Body of pancreas (tissue), 4 donors: Measurements from ENCODE around the gene MIB2.
"Not testable (repeated sequence)": the region's sequence is repeated elsewhere in the genome, so short reads cannot be mapped to it uniquely, and the experiment has no call there.

Source experiments
- POLR2A ChIP-seq, 3 donors: fragments of 450-650 bp; IDR thresholded peaks; one replicate each; pipeline ENCODE4 v1.6.1; 2016; ENCODE audit warnings: antibody characterized with exemption in 3 of 3, mild to moderate bottlenecking in 2 of 3
- TF ChIP-seq, protein P1 (sequence below), 7 experiments: fragments of 450-650 bp in 4 of 7; fragments of 200-600 bp in 3 of 7; sonication (generic) in 3 of 7; IDR thresholded peaks; one replicate each; pipeline ENCODE4 v1.5.1; 2016 to 2019; ENCODE audit warnings: antibody characterized with exemption in 7 of 7

DNA sequence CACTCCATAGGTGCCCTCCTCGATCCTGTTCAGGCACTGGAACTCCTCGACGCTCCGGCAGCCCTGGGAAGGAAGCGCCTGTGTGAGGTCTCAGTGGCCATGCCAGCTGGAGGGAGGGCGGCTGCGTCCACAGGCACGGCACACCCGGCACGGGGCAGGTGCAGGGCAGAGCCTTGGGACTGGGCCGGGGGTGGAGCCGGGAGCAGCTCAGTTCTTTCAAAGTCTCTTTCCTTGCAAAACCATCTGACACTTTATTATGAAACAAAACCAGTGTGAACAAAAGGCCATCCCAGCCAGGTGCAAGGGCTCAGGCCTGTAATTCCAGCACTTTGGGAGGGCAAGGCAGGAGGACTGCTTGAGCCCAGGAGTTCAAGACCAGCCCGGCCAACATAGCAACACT, 23.2 kb downstream of the MIB2 start:
- TF ChIP-seq, protein P1, sequence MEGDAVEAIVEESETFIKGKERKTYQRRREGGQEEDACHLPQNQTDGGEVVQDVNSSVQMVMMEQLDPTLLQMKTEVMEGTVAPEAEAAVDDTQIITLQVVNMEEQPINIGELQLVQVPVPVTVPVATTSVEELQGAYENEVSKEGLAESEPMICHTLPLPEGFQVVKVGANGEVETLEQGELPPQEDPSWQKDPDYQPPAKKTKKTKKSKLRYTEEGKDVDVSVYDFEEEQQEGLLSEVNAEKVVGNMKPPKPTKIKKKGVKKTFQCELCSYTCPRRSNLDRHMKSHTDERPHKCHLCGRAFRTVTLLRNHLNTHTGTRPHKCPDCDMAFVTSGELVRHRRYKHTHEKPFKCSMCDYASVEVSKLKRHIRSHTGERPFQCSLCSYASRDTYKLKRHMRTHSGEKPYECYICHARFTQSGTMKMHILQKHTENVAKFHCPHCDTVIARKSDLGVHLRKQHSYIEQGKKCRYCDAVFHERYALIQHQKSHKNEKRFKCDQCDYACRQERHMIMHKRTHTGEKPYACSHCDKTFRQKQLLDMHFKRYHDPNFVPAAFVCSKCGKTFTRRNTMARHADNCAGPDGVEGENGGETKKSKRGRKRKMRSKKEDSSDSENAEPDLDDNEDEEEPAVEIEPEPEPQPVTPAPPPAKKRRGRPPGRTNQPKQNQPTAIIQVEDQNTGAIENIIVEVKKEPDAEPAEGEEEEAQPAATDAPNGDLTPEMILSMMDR (IDR thresholded peaks at IDR 0.05): not testable (repeated sequence)
- TF ChIP-seq POLR2A (IDR thresholded peaks at IDR 0.05): not testable (repeated sequence)
